Endothelial cell (in vitro differentiated cells): ENCODE measurements around the gene PGGT1B. TPM values are rescaled to one million over a fixed set of nuclear protein-coding genes. Genes with fewer than 3 reads are reported as not detected.

ENCODE experiments used
- DNase-seq: peaks from one replicate; pipeline ENCODE4 v3.0.0; 2021; ENCODE audit warnings: low spot score
- H3K27ac Mint-ChIP-seq: one replicate; pipeline ENCODE4 v1.8.0; 2021; ENCODE audit warnings: mixed read lengths, inconsistent platforms; ENCODE audit not compliant: unreplicated experiment
- H3K27me3 Mint-ChIP-seq: one replicate; pipeline ENCODE4 v1.8.0; 2021; ENCODE audit warnings: mild to moderate bottlenecking, moderate library complexity, mixed read lengths, inconsistent platforms; ENCODE audit not compliant: unreplicated experiment
- H3K36me3 Mint-ChIP-seq: one replicate; pipeline ENCODE4 v1.8.0; 2021; ENCODE audit warnings: mild to moderate bottlenecking, low read depth, mixed read lengths, inconsistent platforms; ENCODE audit not compliant: unreplicated experiment
- H3K4me1 Mint-ChIP-seq: one replicate; pipeline ENCODE4 v1.8.0; 2021; ENCODE audit warnings: mild to moderate bottlenecking, mixed read lengths, inconsistent platforms; ENCODE audit not compliant: unreplicated experiment
- H3K4me3 Mint-ChIP-seq: one replicate; pipeline ENCODE4 v1.8.0; 2021; ENCODE audit warnings: mild to moderate bottlenecking, mixed read lengths, inconsistent platforms; ENCODE audit not compliant: unreplicated experiment
- H3K9me3 Mint-ChIP-seq: one replicate; pipeline ENCODE4 v1.8.0; 2021; ENCODE audit warnings: mixed read lengths, inconsistent platforms; ENCODE audit not compliant: unreplicated experiment
- CTCF ChIP-seq: fragments of 200-600 bp; sonication (generic); IDR thresholded peaks from one replicate; pipeline ENCODE4 v1.5.0; 2021; ENCODE audit warnings: antibody characterized with exemption; ENCODE audit not compliant: unreplicated experiment
- total RNA-seq: library from RNA; stranded (reverse); fragmentation: NEBNext Ultra II Directional; extraction: Animal tissue kit (Norgen Biotek cat#: 25700); gene quantifications from one replicate; pipeline ENCODE4 v1.2.1, GENCODE V29; 2021; ENCODE audit not compliant: unreplicated experiment

Gene PGGT1B
- total RNA-seq, 1 donor from 2014 or later: 34.7 TPM

DNA sequence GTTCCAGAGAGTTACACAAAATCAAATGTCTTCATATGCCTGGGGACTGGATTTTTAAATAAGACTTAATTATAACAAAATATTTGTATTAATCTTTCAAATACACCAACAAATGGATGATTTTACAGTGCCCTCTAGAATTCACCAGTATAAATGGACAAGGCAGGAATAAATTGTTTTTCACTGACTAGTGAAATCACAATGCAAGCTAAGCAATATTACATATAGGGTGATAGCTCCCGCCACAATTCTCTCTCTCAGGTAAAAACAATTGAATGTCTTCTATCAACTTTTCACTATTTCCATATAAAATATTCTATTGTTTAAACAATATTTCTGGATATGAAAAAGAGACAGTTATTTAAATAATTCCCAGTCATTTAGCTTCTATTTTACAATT, 41.8 kb upstream of the PGGT1B start:
- H3K9me3 Mint-ChIP-seq: no peaks in the 10 kb centered on the region
- H3K36me3 Mint-ChIP-seq: no peaks in the 10 kb centered on the region
- no peak overlapping the region for H3K27ac Mint-ChIP-seq

DNA sequence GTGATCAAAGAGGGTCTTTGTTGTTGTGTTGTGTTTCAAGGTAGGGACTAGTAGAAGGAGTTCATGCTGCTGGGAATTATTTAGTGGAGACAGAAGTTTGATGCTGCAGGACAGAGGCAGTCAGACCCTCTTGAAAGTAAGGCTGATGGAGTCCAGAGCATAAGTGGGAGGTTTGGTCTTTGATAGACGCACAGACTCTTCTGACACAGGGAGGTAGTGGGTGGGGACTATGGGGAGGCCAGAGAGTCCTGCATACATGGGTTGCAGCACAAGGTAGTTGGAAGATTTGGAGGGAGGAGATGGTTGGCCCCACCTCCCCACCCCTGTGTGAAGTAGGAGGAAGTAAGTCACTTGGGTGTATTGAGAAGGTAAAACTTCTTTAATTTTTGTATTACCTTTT, 36.1 kb upstream of the PGGT1B start:
- TF ChIP-seq CTCF: no peak
- H3K27ac Mint-ChIP-seq: no peak overlapping the region
- DNase-seq: no peak
- H3K36me3 Mint-ChIP-seq: no peaks in the 10 kb centered on the region
- H3K4me1 Mint-ChIP-seq: peaks cover 6% of the 10 kb centered on the region
- H3K27me3 Mint-ChIP-seq: no peaks in the 10 kb centered on the region
- H3K4me3 Mint-ChIP-seq: no peak overlapping the region
- no peaks in the 10 kb centered on the region for H3K9me3 Mint-ChIP-seq

More for the DNA sequence above, 41.8 kb upstream of the PGGT1B start:
- Mint-ChIP-seq H3K4me3 (no peak overlapping the region), H3K27me3 (no peaks in the 10 kb centered on the region), H3K4me1 (no peaks in the 10 kb centered on the region)
- no peak for DNase-seq
- TF ChIP-seq CTCF: no peak

DNA sequence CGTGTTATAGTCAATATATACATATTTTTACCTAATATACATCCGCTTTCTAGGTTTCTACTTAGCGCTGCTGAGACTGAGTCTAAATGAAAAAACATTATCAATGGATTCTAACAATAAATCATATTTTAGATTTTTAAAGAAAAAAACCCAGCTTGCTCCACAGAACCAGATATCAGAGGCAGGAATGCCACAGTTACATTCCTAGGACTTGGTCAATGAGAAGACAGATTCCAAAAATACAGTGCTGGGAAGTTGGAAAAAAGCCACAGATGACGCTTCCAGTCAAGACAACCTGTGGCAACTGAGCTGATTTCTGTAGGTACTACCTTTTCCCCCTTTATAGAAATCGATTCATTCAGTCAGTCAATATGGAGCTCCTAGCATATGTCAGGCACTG, 34.4 kb upstream of the PGGT1B start:
- Mint-ChIP-seq H3K27me3 (no peaks in the 10 kb centered on the region), H3K9me3 (no peaks in the 10 kb centered on the region), H3K4me1 (peaks cover 9% of the 10 kb centered on the region), H3K36me3 (no peaks in the 10 kb centered on the region), H3K4me3 (no peak overlapping the region), H3K27ac (no peak overlapping the region)
- no peak for TF ChIP-seq CTCF
- no peak for DNase-seq

DNA sequence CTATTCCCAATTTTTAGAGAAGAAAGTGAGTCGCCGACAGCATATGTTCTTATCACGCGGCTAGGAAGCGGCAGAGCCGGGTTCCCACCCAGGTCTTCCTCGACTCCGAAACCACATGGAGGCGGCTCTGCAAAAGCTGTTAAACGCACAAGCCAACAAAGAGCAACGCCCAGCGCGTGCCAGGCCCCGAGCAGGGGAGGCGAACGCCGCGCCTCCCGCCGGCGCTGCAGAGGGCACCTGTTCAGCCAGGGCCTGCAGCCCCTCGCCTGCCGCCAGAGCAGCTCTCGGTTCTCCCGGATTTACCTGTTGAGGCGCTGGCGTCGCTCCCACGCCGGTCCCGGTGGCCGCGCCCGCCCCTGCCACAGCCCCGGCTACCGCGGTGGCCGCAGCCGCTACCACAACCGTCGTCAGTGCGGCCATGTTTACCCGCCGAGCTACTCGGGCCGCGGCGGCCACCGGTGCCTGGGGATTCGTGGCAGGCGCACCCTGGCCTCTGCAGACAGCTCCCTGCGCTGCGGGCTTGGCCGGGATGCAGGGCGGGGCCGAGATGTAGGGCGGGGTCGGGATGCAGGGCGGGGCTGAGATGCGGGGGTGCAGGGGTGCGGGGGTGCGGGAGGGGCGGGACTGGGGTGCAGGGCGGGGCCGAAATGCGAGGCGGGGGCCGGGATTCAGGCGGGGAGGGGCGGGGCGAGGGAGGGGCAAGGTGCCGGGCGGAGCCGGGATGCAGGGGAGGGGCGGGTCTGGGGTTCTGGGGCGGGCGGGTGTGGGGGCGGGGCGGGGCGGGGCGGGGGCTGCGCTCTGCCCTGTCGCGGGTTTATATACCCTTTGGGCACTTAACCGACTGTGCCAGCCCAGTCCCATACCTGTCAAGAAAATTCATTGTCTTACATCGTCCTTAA, 33.7 kb upstream of the PGGT1B start, which contains the start of gene CCDC112:
CCDC112 (minus strand) TSS at position 531 of the 899 bp plus-strand sequence; CDS start at position 420, 111 bp downstream.
- DNase-seq: peak; percentile 63
- no peak for TF ChIP-seq CTCF

DNA sequence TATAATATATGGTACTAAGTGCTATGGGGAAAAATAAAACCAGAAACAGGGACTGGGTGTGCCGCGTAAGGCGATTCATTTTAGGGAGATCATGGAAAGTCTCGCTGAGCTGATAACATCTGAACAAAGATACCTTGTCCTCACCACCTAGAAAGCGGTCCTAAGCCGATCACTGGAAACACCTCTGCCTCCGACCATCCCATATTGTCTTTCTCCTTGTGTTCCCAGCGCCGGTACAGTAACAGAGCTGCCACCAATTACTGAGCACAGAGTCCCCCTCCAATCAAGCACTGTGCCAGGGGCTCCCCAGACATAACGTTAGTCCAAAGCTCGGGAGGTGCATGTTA, 33.1 kb upstream of the PGGT1B start:
- H3K36me3 Mint-ChIP-seq: no peaks in the 10 kb centered on the region
- no peak for DNase-seq
- no peak for TF ChIP-seq CTCF
- no peaks in the 10 kb centered on the region for H3K27me3 Mint-ChIP-seq
- H3K9me3 Mint-ChIP-seq: no peaks in the 10 kb centered on the region
- H3K4me3 Mint-ChIP-seq: peak overlapping the region; percentile 92
- H3K4me1 Mint-ChIP-seq: peaks cover 9% of the 10 kb centered on the region
- no peak overlapping the region for H3K27ac Mint-ChIP-seq

More for the DNA sequence above, 33.7 kb upstream of the PGGT1B start, which contains the start of gene CCDC112:
- Mint-ChIP-seq H3K4me3 (peak within 1 kb of the TSS; percentile 92), H3K9me3 (no peaks in the 10 kb centered on the region), H3K4me1 (peaks cover 9% of the 10 kb centered on the region), H3K36me3 (no peaks in the 10 kb centered on the region), H3K27ac (no peak within 1 kb of the TSS), H3K27me3 (no peaks in the 10 kb centered on the region)
